HepG2 (cell line): Measurements from ENCODE around the gene AHCY. TPM values are rescaled to one million over a fixed set of nuclear protein-coding genes. Genes with fewer than 3 reads are reported as not detected.

Experiments
- ATM ChIP-seq: fragments of 450-650 bp; IDR thresholded peaks from 2 replicates; pipeline ENCODE4 v1.7.1; 2017; ENCODE audit warnings: mild to moderate bottlenecking, borderline replicate concordance
- ATRX ChIP-seq: sonication (generic); formaldehyde crosslinking; IDR thresholded peaks from 2 replicates; pipeline ENCODE4 v1.4.0; 2020; ENCODE audit warnings: missing genetic modification reagents, borderline replicate concordance
- CBX1 ChIP-seq: IDR thresholded peaks from one replicate; pipeline ENCODE4 v1.6.1; 2016; ENCODE audit warnings: antibody characterized with exemption, low read depth
- HMG20B ChIP-seq: conservative IDR thresholded peaks from 2 replicates; pipeline ENCODE4 v1.6.1; 2016; ENCODE audit warnings: missing genetic modification reagents, missing compliant biosample characterization
- HOMEZ ChIP-seq: IDR thresholded peaks from 2 replicates; pipeline ENCODE4 v1.6.1; 2016; ENCODE audit warnings: low read depth
- HOXA3 ChIP-seq: sonication (generic); formaldehyde crosslinking; IDR thresholded peaks from 2 replicates; pipeline ENCODE4 v1.5.0; 2020; ENCODE audit warnings: missing genetic modification reagents
- NPAS2 ChIP-seq: sonication (generic); formaldehyde crosslinking; IDR thresholded peaks from 2 replicates; pipeline ENCODE4 v1.8.0; 2022; ENCODE audit warnings: mild to moderate bottlenecking, missing genetic modification reagents, borderline replicate concordance
- PRMT3 ChIP-seq: sonication (generic); formaldehyde crosslinking; IDR thresholded peaks from 2 replicates; pipeline ENCODE4 v1.8.1; 2022; ENCODE audit warnings: low read depth, mild to moderate bottlenecking, moderate library complexity, missing genetic modification reagents, borderline replicate concordance
- SIN3B ChIP-seq: fragments of 150-350 bp; IDR thresholded peaks from 2 replicates; pipeline ENCODE4 v1.6.1; 2014; ENCODE audit warnings: low read length
- SMAD9 ChIP-seq: sonication (generic); formaldehyde crosslinking; IDR thresholded peaks from 2 replicates; pipeline ENCODE4 v1.5.1; 2020; ENCODE audit warnings: mild to moderate bottlenecking, missing genetic modification reagents
- SMARCC2 ChIP-seq: fragments of 450-650 bp; IDR thresholded peaks from 2 replicates; pipeline ENCODE4 v1.6.1; 2017; ENCODE audit warnings: antibody characterized with exemption, mild to moderate bottlenecking
- SP1 ChIP-seq, 2 experiments: fragments of 450-650 bp in 1 of 2; sonication (generic) in 1 of 2; formaldehyde crosslinking in 1 of 2; IDR thresholded peaks; 2 replicates each; pipeline versions ENCODE4 v1.4.0 to v1.6.1; 2016 to 2020; ENCODE audit warnings: missing genetic modification reagents in 1 of 2
- TARDBP ChIP-seq: sonication (generic); formaldehyde crosslinking; IDR thresholded peaks from 2 replicates; pipeline ENCODE4 v1.8.0; 2022; ENCODE audit warnings: mild to moderate bottlenecking, missing genetic modification reagents
- TRAFD1 ChIP-seq: sonication (generic); formaldehyde crosslinking; IDR thresholded peaks from 2 replicates; pipeline ENCODE4 v1.5.1; 2020; ENCODE audit warnings: missing genetic modification reagents, mild to moderate bottlenecking, borderline replicate concordance
- ZBTB21 ChIP-seq: sonication (generic); formaldehyde crosslinking; IDR thresholded peaks from 2 replicates; pipeline ENCODE4 v1.4.0; 2020; ENCODE audit warnings: missing genetic modification reagents
- ZMAT3 ChIP-seq: sonication (generic); formaldehyde crosslinking; conservative IDR thresholded peaks from 2 replicates; pipeline ENCODE4 v1.7.0; 2021; ENCODE audit warnings: missing genetic modification reagents
- ZMAT5 ChIP-seq: sonication (generic); formaldehyde crosslinking; IDR thresholded peaks from 2 replicates; pipeline ENCODE4 v1.5.0; 2020; ENCODE audit warnings: mild to moderate bottlenecking, low read depth, missing genetic modification reagents, borderline replicate concordance
- ZMYM2 ChIP-seq: sonication (generic); formaldehyde crosslinking; IDR thresholded peaks from 2 replicates; pipeline ENCODE4 v1.8.0; 2022; ENCODE audit warnings: mild to moderate bottlenecking, missing genetic modification reagents
- ZMYM3 ChIP-seq: sonication (generic); formaldehyde crosslinking; IDR thresholded peaks from 2 replicates; pipeline ENCODE4 v1.5.1; 2020; ENCODE audit warnings: mild to moderate bottlenecking, missing genetic modification reagents
- ZNF124 ChIP-seq: sonication (generic); formaldehyde crosslinking; IDR thresholded peaks from 2 replicates; pipeline ENCODE4 v1.4.0; 2020; ENCODE audit warnings: missing genetic modification reagents
- ZNF317 ChIP-seq: sonication (generic); formaldehyde crosslinking; IDR thresholded peaks from 2 replicates; pipeline ENCODE4 v1.5.0; 2020; ENCODE audit warnings: mild to moderate bottlenecking, missing genetic modification reagents
- ZNF343 ChIP-seq: sonication (generic); formaldehyde crosslinking; IDR thresholded peaks from 2 replicates; pipeline ENCODE4 v1.4.0; 2020; ENCODE audit warnings: mild to moderate bottlenecking, missing genetic modification reagents
- ZNF879 ChIP-seq: sonication (generic); formaldehyde crosslinking; IDR thresholded peaks from 2 replicates; pipeline ENCODE4 v1.8.1; 2023; ENCODE audit warnings: missing genetic modification reagents
- ZZZ3 ChIP-seq: sonication (generic); formaldehyde crosslinking; IDR thresholded peaks from 2 replicates; pipeline ENCODE4 v1.4.0; 2020; ENCODE audit warnings: missing genetic modification reagents, mild to moderate bottlenecking, borderline replicate concordance
- polyA plus RNA-seq, 8 experiments: library from polyadenylated mRNA; depleted of rRNA in 3 of 8; stranded (reverse) in 7 of 8; unstranded in 1 of 8; fragments of >200 nt; fragmentation: Illumina TruSeq in 4 of 8; extraction: Trizol in 4 of 8; gene quantifications; 2 replicates each; pipeline versions ENCODE4 v1.2.1 to v1.2.3, GENCODE V29; 2011 to 2016; ENCODE audit warnings: low read depth in 4 of 8, missing spikeins in 1 of 8, mixed read lengths in 1 of 8; ENCODE audit not compliant: insufficient read depth in 1 of 8
- total RNA-seq, 5 experiments: library from RNA; depleted of rRNA; stranded (reverse); fragments of >200 nt; fragmentation: Illumina TruSeq; extraction: Trizol; gene quantifications; 2 replicates each; pipeline ENCODE4 v1.2.3, GENCODE V29; 2016; ENCODE audit warnings: low read depth in 1 of 5
- TF ChIP-seq, protein P1 (sequence below): sonication (generic); formaldehyde crosslinking; IDR thresholded peaks from 2 replicates; pipeline ENCODE4 v1.5.0; 2020; ENCODE audit warnings: mild to moderate bottlenecking, missing genetic modification reagents, moderate library complexity

AHCY gene
- total and polyA plus RNA-seq, 2 of the 13 experiments (the other 11 are each of a cell fraction or from before 2014, with no cell fraction given): 407 to 419 TPM

DNA sequence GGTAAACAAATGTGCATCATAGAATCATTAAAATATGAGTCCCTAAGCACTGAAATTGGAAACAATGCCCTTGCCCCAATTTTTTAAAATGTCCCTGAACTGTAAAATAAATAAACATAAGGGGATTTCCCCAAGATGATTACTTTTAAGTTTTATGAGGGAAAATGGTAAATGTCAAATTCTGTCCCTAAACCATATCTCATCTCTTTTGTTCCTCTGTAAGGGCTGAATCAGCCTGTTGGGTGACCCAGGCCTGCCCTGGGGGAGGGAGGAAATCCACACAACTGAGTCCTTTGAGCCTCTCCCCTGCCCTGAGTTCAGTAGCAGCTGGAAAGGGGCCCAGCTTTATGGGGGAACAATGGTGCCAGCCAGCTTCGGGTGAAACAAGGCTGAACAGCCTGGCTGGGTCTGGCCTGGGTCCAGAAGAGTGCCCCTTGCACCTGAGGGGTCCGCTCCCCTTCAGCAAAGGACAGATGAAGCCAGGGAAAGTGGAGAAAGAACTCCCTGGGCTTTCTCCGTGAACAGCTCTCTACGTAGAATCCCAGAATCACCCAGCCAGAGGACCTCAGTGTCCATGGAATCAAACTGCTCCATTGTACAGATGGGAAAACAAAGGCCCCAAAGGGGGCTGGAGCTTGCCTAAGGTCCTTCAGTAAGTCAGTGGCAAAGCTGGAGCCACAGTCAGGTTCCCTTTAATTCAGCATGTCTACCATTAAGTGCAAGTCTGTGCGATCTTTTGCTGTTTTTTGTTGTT is 31.7 kb upstream of the AHCY start (continued):
- TF ChIP-seq SP1 (IDR thresholded peaks at IDR 0.05): no peak
- no peak for TF ChIP-seq SP1 (CRISPR knock-in tag; IDR thresholded peaks at IDR 0.05)
- no peak for TF ChIP-seq NPAS2
- TF ChIP-seq, protein P1, sequence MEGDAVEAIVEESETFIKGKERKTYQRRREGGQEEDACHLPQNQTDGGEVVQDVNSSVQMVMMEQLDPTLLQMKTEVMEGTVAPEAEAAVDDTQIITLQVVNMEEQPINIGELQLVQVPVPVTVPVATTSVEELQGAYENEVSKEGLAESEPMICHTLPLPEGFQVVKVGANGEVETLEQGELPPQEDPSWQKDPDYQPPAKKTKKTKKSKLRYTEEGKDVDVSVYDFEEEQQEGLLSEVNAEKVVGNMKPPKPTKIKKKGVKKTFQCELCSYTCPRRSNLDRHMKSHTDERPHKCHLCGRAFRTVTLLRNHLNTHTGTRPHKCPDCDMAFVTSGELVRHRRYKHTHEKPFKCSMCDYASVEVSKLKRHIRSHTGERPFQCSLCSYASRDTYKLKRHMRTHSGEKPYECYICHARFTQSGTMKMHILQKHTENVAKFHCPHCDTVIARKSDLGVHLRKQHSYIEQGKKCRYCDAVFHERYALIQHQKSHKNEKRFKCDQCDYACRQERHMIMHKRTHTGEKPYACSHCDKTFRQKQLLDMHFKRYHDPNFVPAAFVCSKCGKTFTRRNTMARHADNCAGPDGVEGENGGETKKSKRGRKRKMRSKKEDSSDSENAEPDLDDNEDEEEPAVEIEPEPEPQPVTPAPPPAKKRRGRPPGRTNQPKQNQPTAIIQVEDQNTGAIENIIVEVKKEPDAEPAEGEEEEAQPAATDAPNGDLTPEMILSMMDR (CRISPR knock-in tag): no peak; the same call in 1 of the 2 replicates
- peak; percentile 98 for TF ChIP-seq ZMYM3 (CRISPR knock-in tag)
- TF ChIP-seq TARDBP: no peak
- no peak for TF ChIP-seq ZNF879
- no peak; the same call in 1 of the 2 replicates for TF ChIP-seq HMG20B
- TF ChIP-seq CBX1: no peak
- no peak for TF ChIP-seq ZBTB21 (CRISPR knock-in tag)
- TF ChIP-seq HOXA3 (CRISPR knock-in tag): no peak
- no peak for TF ChIP-seq ZMAT5 (CRISPR knock-in tag)
- TF ChIP-seq ZNF124: no peak
- TF ChIP-seq HOMEZ: no peak
- no peak for TF ChIP-seq PRMT3
- TF ChIP-seq ATM: no peak
- TF ChIP-seq TRAFD1 (CRISPR knock-in tag): no peak
- TF ChIP-seq SIN3B: no peak
- no peak for TF ChIP-seq ZMAT3
- TF ChIP-seq ATRX: no peak
- peak; percentile 3; the same call in 1 of the 2 replicates for TF ChIP-seq ZNF317 (CRISPR knock-in tag)
- no peak for TF ChIP-seq SMAD9 (CRISPR knock-in tag)
- TF ChIP-seq ZMYM2 (CRISPR knock-in tag): peak; percentile 84
- TF ChIP-seq SMARCC2: no peak
- no peak for TF ChIP-seq ZZZ3
- TF ChIP-seq ZNF343 (CRISPR knock-in tag): no peak
